DMS79 (cell line): Measurements from ENCODE around the gene CPNE7.
"Not testable (repeated sequence)": the region's sequence is repeated elsewhere in the genome, so short reads cannot be mapped to it uniquely, and the experiment has no call there.

Experiments used
- DNase-seq: peaks from one replicate; lab custom pipeline; 2025; lab: John Stamatoyannopoulos, UW

The CPNE7 gene

DNA sequence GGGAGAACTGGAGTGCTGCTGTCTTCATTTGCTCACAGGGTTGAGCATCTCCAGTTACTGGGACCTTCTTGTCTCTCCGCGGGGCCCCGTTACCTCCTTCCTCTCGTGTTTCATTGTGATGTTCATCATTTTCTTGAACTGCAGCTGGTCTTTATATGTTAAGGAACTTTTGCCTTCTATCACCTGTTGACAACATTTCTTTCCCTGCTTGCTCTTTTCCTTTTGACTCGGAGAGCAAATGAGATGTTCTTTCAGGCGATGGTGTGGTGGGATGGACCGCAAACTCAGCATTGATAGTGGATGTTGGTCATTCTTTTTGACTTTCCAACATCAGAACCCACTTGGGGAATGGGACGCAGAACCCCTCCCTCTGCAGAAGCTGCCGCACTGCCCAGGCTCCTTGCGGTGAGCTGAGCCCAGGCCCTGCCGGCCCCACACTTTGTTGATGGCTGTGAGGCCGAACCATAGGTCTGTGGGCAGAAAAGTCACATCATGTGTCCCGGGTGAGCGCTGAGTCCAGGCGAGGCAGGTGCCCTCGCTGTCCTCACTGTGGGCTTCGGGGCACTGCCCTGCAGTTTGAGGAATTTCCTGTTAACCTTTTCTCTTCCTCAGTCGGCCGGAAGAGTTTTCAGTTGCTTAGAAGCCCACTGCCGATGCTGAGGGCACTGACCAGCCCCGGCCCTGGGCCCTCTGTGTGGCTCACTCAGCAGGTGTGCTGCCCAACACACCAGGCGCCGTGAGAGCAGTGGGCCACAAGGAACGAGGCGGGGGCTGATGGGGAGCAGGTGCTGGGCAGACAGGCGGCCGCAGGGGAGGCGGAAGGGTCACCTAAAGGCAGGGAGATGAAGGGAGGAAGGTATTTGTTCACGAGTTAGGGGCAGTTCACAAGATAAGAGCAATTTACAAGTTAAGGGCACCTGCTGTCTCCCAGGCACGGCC, 7.6 kb upstream of the CPNE7 start:
- no peak for DNase-seq

- DNase-seq = no peak
These were observed 5.8 kb upstream of the CPNE7 start for GRCh38 chr16:89569506-89570341.

GRCh38 chr16:89570342-89570923, 5.1 kb upstream of the CPNE7 start:
- no peak for DNase-seq

DNA sequence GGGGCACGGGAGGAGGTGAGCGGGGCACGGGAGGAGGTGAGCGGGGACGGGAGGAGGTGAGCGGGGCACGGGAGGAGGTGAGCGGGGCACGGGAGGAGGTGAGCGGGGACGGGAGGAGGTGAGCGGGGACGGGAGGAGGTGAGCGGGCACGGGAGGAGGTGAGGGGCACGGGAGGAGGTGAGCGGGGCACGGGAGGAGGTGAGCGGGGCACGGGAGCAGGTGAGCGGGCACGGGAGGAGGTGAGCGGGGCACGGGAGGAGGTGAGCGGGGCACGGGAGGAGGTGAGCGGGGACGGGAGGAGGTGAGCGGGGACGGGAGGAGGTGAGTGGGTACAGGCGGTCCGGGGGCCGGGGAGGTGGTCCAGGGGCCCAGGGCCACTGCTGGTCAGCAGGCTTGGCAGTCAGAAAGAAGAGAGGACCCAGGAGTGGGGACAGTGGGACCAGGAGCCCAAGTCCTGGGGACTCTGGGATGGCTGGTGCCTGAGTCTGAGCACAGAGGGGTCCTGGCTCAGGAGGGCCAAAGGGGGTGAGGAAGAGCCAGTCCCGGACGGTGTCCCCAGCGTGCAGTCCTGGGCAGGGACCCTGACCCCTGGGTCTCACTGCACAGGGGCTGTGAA, 4.5 kb upstream of the CPNE7 start:
- DNase-seq = not testable (repeated sequence)

DNA sequence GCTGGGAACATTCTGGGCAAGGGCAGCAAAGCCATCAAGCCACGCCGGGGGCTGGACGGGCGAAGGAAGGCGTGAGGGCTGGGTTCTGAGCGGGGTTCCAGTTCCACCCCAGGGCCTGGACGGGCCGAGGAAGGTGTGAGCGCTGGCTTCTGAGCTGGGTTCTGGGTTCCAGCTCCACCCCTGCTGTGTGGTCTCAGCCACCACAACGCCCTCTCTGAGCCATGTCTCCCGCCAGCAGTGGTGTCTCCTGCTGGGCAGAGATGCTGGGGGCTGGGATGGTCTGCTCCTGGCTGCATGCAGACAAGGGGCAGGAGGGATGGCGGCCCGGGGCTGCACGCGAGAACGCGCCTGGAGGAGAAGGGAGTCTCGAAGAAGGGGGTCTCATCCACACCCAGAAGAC, 3.9 kb upstream of the CPNE7 start:
- DNase-seq = no peak

- no peak for DNase-seq
These were observed 3.5 kb upstream of the CPNE7 start for GRCh38 chr16:89572073-89572484.

DNA sequence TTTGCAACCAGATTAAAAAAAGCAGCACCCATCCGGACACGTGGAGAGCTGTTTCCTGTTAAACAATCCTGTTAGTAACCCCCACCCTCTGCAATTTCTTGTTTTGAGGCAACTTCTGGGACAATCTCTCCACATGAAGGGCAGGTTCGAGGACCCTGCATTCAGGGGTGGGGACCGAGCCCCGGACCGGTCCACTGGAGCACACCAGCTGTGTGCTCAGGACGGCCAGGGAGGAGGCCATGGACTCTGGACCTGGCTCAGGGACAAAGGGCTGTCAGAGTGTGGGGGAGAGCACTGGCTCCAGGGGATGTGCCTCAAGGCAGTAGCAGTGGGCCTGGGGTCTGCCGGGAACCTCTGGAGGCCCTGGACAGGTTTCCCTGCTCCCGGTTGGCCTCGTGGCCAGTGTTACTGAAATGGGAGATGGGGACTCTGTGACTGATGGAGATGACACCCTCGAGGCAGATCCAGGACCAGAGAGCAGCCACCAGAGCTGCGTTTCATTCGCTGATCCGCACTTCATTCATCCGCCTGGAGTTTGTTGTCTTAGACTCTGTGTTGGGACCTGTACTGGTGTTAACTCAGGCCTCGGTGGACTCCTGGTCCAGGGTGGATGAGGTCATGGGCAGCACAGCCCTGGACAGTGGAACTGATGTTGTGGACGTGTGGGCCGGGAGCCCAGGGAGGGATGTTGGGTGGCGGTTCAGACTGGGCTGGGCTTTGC, 2.9 kb upstream of the CPNE7 start:
- DNase-seq = no peak

DNA sequence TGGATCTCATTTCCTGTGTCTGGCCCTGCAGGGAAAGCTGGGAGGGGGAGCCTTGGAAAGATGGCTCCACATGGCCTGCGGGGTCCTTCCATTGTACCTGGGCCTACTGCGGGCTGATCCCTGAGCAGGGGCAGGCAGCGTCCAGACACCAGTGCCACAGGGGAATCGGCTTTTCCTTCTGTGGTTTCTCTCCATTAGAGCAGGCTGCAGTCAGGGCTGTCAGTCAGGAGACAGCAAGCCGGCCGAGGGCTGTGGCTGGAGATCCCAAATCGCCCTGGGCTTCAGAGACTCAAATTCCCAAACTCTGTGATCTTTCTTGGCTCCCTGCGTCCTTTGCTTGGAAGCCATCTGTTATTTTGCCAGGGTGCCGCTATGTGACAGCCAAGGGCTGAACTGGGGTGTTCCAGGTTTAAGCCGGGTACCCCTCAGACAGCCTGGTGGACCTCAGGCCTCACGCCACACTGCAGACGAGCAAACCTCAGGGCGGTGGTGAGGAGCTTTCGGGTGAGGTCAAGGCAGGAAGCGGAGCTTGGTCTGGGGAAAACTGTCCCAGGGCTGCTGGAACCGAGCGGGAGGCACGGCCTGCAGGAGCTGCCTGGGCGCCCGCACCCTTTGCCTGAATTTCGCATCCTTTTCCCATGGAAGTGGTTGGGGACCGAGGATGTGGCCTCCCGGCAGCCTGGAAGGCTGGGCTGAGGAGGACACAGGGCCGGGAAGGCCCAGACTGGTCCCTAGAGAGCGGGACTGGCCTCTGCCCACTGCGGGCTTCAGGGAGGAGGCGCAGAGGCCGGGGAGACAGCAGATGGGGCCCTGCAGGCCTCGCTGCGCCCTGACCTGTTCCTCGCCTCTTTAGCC, 1.5 kb upstream of the CPNE7 start:
- no peak for DNase-seq

GRCh38 chr16:89574681-89575246, 794 bp upstream of the CPNE7 start:
- no peak for DNase-seq

- DNase-seq = no peak
These were observed 846 bp downstream of the CPNE7 start for GRCh38 chr16:89576153-89577054.

GRCh38 chr16:89577055-89577759, 1.6 kb downstream of the CPNE7 start:
- no peak for DNase-seq

- DNase-seq = no peak
These were observed 3.8 kb downstream of the CPNE7 start for GRCh38 chr16:89579351-89579750.

DNA sequence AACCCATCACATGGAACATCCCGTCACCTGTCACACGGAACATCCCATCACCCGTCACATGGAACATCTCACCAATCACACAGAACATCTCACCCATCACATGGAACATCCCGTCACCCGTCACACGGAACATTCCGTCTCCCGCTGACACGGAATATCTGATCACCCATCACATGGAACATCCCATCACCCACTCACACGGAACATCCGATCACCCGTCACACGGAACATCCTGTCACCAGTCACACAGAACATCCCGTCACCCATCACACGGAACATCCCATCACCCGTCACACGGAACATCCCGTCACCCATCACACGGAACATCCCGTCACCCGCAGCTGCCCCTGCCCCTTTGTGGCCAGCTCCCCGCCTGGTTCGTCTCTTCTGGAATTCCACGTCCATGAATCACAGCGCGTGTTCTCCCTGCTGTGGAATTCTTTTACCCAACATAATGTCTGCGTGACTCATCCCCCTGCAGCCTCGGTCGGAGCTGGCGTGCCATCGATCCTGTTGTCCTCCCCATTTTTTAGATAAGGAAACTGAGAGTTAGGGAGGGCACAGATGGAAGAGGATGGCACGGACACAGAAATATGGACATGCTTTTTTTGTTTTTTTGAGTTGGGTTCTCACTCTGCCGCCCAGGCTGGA, 5.6 kb downstream of the CPNE7 start:
- DNase-seq = no peak

DNA sequence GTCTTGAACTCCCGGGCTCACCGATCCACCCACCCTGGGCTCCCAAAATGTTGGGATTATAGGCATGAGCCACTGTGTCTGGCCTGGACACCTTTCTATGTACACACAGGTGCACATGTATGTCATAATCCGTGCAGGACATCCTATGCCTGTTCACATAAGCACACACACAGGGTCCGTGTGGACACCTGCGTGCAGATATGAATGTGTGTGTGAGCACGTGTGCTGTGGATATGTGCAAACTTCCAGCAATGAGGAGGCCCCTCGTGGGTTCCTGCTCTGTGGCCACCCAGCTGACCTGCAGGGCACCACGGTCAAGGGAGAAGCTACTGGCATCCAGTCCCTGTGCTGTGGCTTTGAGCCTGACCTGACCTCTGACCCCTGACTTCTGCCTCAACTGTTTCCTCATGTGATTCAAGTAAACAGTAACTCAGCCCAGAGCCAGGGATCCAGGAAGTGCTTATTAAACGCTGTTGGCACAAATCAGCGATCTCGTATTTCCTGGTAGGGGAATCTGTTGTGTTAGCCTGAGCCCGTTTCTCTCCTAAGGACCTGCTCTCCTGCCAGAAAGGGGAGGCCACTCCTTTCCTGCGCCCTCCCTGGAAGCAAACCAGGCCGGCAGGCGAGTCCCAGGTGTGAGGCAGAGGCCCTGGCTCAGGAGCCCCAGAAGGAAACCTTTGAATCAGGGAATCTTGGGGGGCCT, 6.5 kb downstream of the CPNE7 start:
- no peak for DNase-seq

DNA sequence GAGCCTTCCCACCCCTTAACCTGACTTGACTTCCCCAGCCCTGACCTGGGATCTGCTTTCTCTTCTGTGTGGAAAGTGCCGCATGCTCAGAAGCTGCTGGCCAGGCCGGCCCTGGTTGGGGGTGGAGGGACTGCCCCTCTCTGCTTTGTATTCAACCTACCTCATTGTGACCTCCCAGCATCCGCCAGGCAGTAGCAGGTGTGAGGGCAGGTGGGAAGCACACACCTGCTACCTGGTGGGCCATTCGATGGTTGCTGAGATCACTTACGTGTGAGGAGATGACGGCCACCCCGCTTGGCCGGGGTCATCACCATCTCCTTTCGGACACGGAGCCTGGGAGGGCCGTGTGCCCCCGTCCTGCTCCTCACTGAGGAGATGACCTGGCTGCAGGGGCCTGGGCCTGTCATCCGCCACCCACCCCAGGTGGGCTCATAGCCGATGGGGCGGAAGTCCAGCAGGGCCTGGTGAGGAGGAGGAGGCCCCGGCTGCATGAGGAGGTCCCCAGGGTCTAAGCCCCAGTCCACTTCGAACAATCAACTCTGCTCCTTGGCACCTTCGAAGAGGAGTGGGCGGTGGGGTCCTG, 7.1 kb downstream of the CPNE7 start:
- DNase-seq = no peak

GRCh38 chr16:89583197-89583894, 7.8 kb downstream of the CPNE7 start:
- no peak for DNase-seq
